IMR-90 (cell line): Measurements from ENCODE around the gene KCNK15. TPM values are rescaled to one million over a fixed set of nuclear protein-coding genes. Genes with fewer than 3 reads are reported as not detected.
A peak's percentile ranks its signal among the peaks of the same experiment; 100 is the strongest.

ENCODE experiments used
- ATAC-seq: fragments of 200-7000 bp; cut with Tn5 transposase; 2 replicates; pipeline ENCODE4 v1.9.1; 2020; ENCODE audit warnings: low read depth, mild to moderate bottlenecking, moderate library complexity
- Bru-seq: library from RNA; stranded (reverse); fragments of 400-500 nt; gene quantifications from one replicate; lab custom pipeline; 2021; lab: Mats Ljungman, UMichigan
- BruChase-seq, 2 experiments: library from RNA; stranded (reverse); fragments of 400-500 nt; gene quantifications; one replicate each; lab custom pipeline; 2021; lab: Mats Ljungman, UMichigan
- BruUV-seq: library from RNA; stranded (reverse); fragments of 400-500 nt; replicated peaks from 2 replicates; lab custom pipeline; 2021; lab: Mats Ljungman, UMichigan
- CTCF ChIA-PET: fragments of 300-600 bp; formaldehyde crosslinking; extraction: SDS; loops from one replicate; lab custom pipeline; 2021; ENCODE audit warnings: antibody characterized with exemption; lab: Yijun Ruan, JAX
- POLR2A ChIA-PET: fragments of 300-600 bp; sonication (Branson Sonifier 250); formaldehyde crosslinking; loops from one replicate; lab custom pipeline; 2022; ENCODE audit warnings: antibody characterized with exemption; ENCODE audit not compliant: unreplicated experiment; lab: Charles Lee
- DNase-seq: peaks from one replicate; pipeline ENCODE4 v3.0.0; 2013
- H2AFZ ChIP-seq: replicated peaks from 2 replicates; pipeline ENCODE3; 2013; ENCODE audit warnings: low read length, mild to moderate bottlenecking; ENCODE audit not compliant: poor library complexity
- H2AK5ac ChIP-seq: 2 replicates; pipeline ENCODE4 v1.6.1; 2013; ENCODE audit warnings: low read depth, low read length, inconsistent platforms
- H2AK9ac ChIP-seq: replicated peaks from 2 replicates; pipeline ENCODE3; 2013; ENCODE audit warnings: mild to moderate bottlenecking, low read depth, low read length, moderate library complexity; ENCODE audit not compliant: poor library complexity
- H2BK120ac ChIP-seq: 2 replicates; pipeline ENCODE4 v1.6.1; 2013; ENCODE audit warnings: low read depth, low read length, inconsistent platforms
- H2BK15ac ChIP-seq: 3 replicates; pipeline ENCODE4 v1.6.1; 2013; ENCODE audit warnings: low read depth, low read length, inconsistent platforms
- H2BK20ac ChIP-seq: 2 replicates; pipeline ENCODE4 v1.6.1; 2013; ENCODE audit warnings: low read depth, mild to moderate bottlenecking, inconsistent platforms, low read length, moderate library complexity
- H2BK5ac ChIP-seq: 2 replicates; pipeline ENCODE4 v1.6.1; 2013; ENCODE audit warnings: mild to moderate bottlenecking, low read depth, low read length, inconsistent platforms; ENCODE audit not compliant: poor library complexity, severe bottlenecking
- H3K14ac ChIP-seq: replicated peaks from 2 replicates; pipeline ENCODE4 v1.6.1; 2013; ENCODE audit warnings: low read depth, low read length, inconsistent platforms
- H3K18ac ChIP-seq: 2 replicates; pipeline ENCODE4 v1.6.1; 2013; ENCODE audit warnings: low read depth, low read length, control low read depth
- H3K23ac ChIP-seq: 2 replicates; pipeline ENCODE4 v1.6.1; 2013; ENCODE audit warnings: low read depth, low read length, inconsistent platforms
- H3K27ac ChIP-seq: 2 replicates; pipeline ENCODE4 v1.5.1; 2013; ENCODE audit warnings: mild to moderate bottlenecking, control low read depth, low read length; ENCODE audit not compliant: insufficient read depth
- H3K27me3 ChIP-seq: 2 replicates; pipeline ENCODE4 v1.6.1; 2013; ENCODE audit warnings: low read length; ENCODE audit not compliant: control insufficient read depth, insufficient read depth
- H3K36me3 ChIP-seq: 2 replicates; pipeline ENCODE4 v1.6.1; 2013; ENCODE audit warnings: low read length, mixed read lengths; ENCODE audit not compliant: control insufficient read depth, insufficient read depth
- H3K4ac ChIP-seq: 2 replicates; pipeline ENCODE4 v1.6.1; 2013; ENCODE audit warnings: low read depth, low read length, inconsistent platforms
- H3K4me1 ChIP-seq: 2 replicates; pipeline ENCODE4 v1.6.1; 2013; ENCODE audit warnings: low read length, mixed read lengths; ENCODE audit not compliant: control insufficient read depth, insufficient read depth
- H3K4me2 ChIP-seq: 2 replicates; pipeline ENCODE4 v1.6.1; 2013; ENCODE audit warnings: low read depth, mild to moderate bottlenecking, control low read depth, low read length, moderate library complexity
- H3K4me3 ChIP-seq: 2 replicates; pipeline ENCODE4 v1.5.1; 2013; ENCODE audit warnings: low read depth, mild to moderate bottlenecking, control low read depth, low read length, moderate library complexity; ENCODE audit not compliant: insufficient read depth
- H3K56ac ChIP-seq: 2 replicates; pipeline ENCODE4 v1.6.1; 2013; ENCODE audit warnings: low read length, inconsistent platforms; ENCODE audit not compliant: insufficient read depth; ENCODE audit errors: extremely low read depth
- H3K79me1 ChIP-seq, 2 experiments: 2 replicates each; pipeline ENCODE4 v1.6.1; 2013; ENCODE audit warnings: low read length in 2 of 2, inconsistent platforms in 1 of 2, low read depth in 1 of 2
- H3K9ac ChIP-seq: 2 replicates; pipeline ENCODE4 v1.6.1; 2013; ENCODE audit warnings: low read depth, low read length, control low read depth
- H3K9me1 ChIP-seq: 2 replicates; pipeline ENCODE4 v1.6.1; 2013; ENCODE audit warnings: low read length, inconsistent platforms; ENCODE audit not compliant: insufficient read depth
- H3K9me3 ChIP-seq: 2 replicates; pipeline ENCODE4 v1.6.1; 2013; ENCODE audit warnings: low read length; ENCODE audit not compliant: control insufficient read depth, insufficient read depth
- H4K20me1 ChIP-seq: 2 replicates; pipeline ENCODE4 v1.6.1; 2013; ENCODE audit warnings: low read length, inconsistent platforms; ENCODE audit not compliant: insufficient read depth
- H4K5ac ChIP-seq: 2 replicates; pipeline ENCODE4 v1.6.1; 2013; ENCODE audit warnings: mild to moderate bottlenecking, low read depth, low read length, control low read depth
- H4K8ac ChIP-seq, 2 experiments: 2 replicates each; pipeline ENCODE4 v1.6.1; 2013; ENCODE audit warnings: low read depth in 2 of 2, low read length in 2 of 2, control low read depth in 1 of 2, inconsistent platforms in 1 of 2
- H4K91ac ChIP-seq: 2 replicates; pipeline ENCODE4 v1.6.1; 2013; ENCODE audit warnings: low read depth, low read length, inconsistent platforms; ENCODE audit not compliant: insufficient read depth
- ELK1 ChIP-seq: fragments of 150-350 bp; IDR thresholded peaks from 2 replicates; pipeline ENCODE4 v1.6.1; 2016; ENCODE audit warnings: low read depth, mild to moderate bottlenecking, low read length, moderate library complexity, borderline replicate concordance
- MAZ ChIP-seq: IDR thresholded peaks from 2 replicates; pipeline ENCODE4 v1.6.1; 2012; ENCODE audit warnings: low read depth, mild to moderate bottlenecking, low read length, improper control_type of control experiment, moderate library complexity, borderline replicate concordance
- RAD21 ChIP-seq: IDR thresholded peaks from 2 replicates; pipeline ENCODE4 v1.6.1; 2012; ENCODE audit warnings: low read length, improper control_type of control experiment
- WGBS, 2 experiments: methylation state at CpG; one replicate each; pipeline versions ENCODE4 v1.1.5 to v1.1.7; 2013; ENCODE audit warnings: missing lambda C conversion rate in 2 of 2; ENCODE audit not compliant: insufficient read length in 1 of 2; ENCODE audit errors: extremely low coverage in 2 of 2; 5-methylcytosine and 5-hydroxymethylcytosine counted together
- dilution Hi-C: fragments of 300-500 bp; cut with HindIII; formaldehyde crosslinking; loops from one replicate; pipeline ENCODE4 v1.14.3; 2018; ENCODE audit warnings: low sequenced_read_pairs; ENCODE audit not compliant: unreplicated experiment
- in situ Hi-C: fragments of 300-500 bp; cut with MboI; formaldehyde crosslinking; loops from 3 replicates; pipeline ENCODE4 v1.14.3; 2019; ENCODE audit warnings: low sequenced_read_pairs, inconsistent platforms, mixed read lengths
- intact Hi-C: fragments of 100-400 bp; cut with micrococcal nuclease; formaldehyde crosslinking; loops from 2 replicates; pipeline ENCODE4 v1.10.0; 2022
- long read RNA-seq: library from polyadenylated mRNA; unstranded; transcript quantifications from one replicate; pipeline ENCODE4 v2.0.0, GENCODE V29; 2021; ENCODE audit not compliant: unreplicated experiment
- polyA plus RNA-seq, 3 experiments: library from polyadenylated mRNA; depleted of rRNA; stranded (reverse); fragments of >200 nt; gene quantifications; 2 replicates each; pipeline ENCODE4 v1.2.3, GENCODE V29; 2012; ENCODE audit warnings: low replicate concordance in 1 of 3
- total RNA-seq: library from RNA; depleted of rRNA; stranded (reverse); fragments of >200 nt; gene quantifications from 2 replicates; pipeline ENCODE4 v1.2.3, GENCODE V29; 2012; rRNA removed

KCNK15 gene
- total RNA-seq (not detected in 2 replicates), polyA plus RNA-seq (2012; rRNA removed) (not detected in 2 replicates), Bru-seq, nascent RNA (not detected), BruChase-seq, experiment 1, labeled RNA remaining after a 6-hour chase (not detected), BruChase-seq, experiment 2, labeled RNA remaining after a 2-hour chase (percentile 20 among the genes with signal in this experiment)
- polyA plus RNA-seq (2012; cell fraction: cytosol; rRNA removed): not detected in 2 replicates
- not detected in 2 replicates for polyA plus RNA-seq (2012; cell fraction: nucleus; rRNA removed; ENCODE audit: low replicate concordance)
- long read RNA-seq: 0 reads

- H3K27ac ChIP-seq: no peak within 1 kb of the TSS
- ATAC-seq: peak; percentile 56
- H3K18ac ChIP-seq: no peak within 1 kb of the TSS
- H3K23ac ChIP-seq: no peak within 1 kb of the TSS; the same call in 1 of the 2 replicates
- peak within 1 kb of the TSS; percentile 75 for H3K4me2 ChIP-seq
- no peak within 1 kb of the TSS for H2AK9ac ChIP-seq
- no peak within 1 kb of the TSS for H4K91ac ChIP-seq
- no peaks in the 10 kb centered on the region; the same call in 1 of the 2 replicates for H4K20me1 ChIP-seq
- H3K79me1 ChIP-seq: no peaks in the 10 kb centered on the region
- H2AK5ac ChIP-seq: no peak within 1 kb of the TSS; the same call in 1 of the 2 replicates
- CTCF ChIA-PET: interaction anchor here (1.5 kb wide), 1 partner anchor 121 kb away, joined by 4 read pairs; no protein-coding TSS in a partner anchor
- no peak within 1 kb of the TSS for H4K8ac ChIP-seq
- H2AFZ ChIP-seq: peak within 1 kb of the TSS; percentile 81
- H3K9me3 ChIP-seq: no peaks in the 10 kb centered on the region
- WGBS, 2 experiments: 1% methylated on average over 53 of the region's 81 CpGs; no CpG with 5 or more reads in 1 of the 2 experiments
- no peak within 1 kb of the TSS for H3K9ac ChIP-seq
- H2BK15ac ChIP-seq: no peak within 1 kb of the TSS
- H4K5ac ChIP-seq: no peak within 1 kb of the TSS
- DNase-seq: peak; percentile 17
- H3K4ac ChIP-seq: no peak within 1 kb of the TSS
- H2BK120ac ChIP-seq: no peak within 1 kb of the TSS
- no peak within 1 kb of the TSS for H3K56ac ChIP-seq
- no peak within 1 kb of the TSS for H3K14ac ChIP-seq
- peaks cover 84% of the 10 kb centered on the region for H3K27me3 ChIP-seq
- no peaks in the 10 kb centered on the region for H3K9me1 ChIP-seq
- H3K4me3 ChIP-seq: peak within 1 kb of the TSS; percentile 27
- TF ChIP-seq MAZ (0 out of 2 replicates have a peak, but pooled peaks have one; percentile 13), ELK1 (no peak), RAD21 (no peak)
- H2BK20ac ChIP-seq: no peak within 1 kb of the TSS
- in situ Hi-C loops (no loop called here), dilution Hi-C loops (no loop called here), intact Hi-C loops (loop anchor here (5.0 kb wide), 2 partner anchors 352 to 547 kb away; no protein-coding TSS in a partner anchor)
- H3K4me1 ChIP-seq: peaks cover 1% of the 10 kb centered on the region; the same call in 1 of the 2 replicates
- POLR2A ChIA-PET: no interaction called here
- no peaks in the 10 kb centered on the region for H3K36me3 ChIP-seq
- no peak within 1 kb of the TSS for H2BK5ac ChIP-seq
- BruUV-seq: no TSS peak
These were observed at the start of gene KCNK15 for GRCh38 chr20:44745598-44746366. KCNK15 (plus strand) TSS chr20:44745865; CDS start chr20:44745911, 46 bp downstream.
